GM18870 (cell line): ENCODE results near the gene CASP10.
"Not testable (repeated sequence)": the region's sequence is repeated elsewhere in the genome, so short reads cannot be mapped to it uniquely, and the experiment has no call there.

ENCODE experiments used
- ATAC-seq: cut with Tn5 transposase; IDR thresholded peaks from one replicate; pipeline ENCODE4 v1.9.1; 2021; ENCODE audit warnings: moderate library complexity; ENCODE audit not compliant: unreplicated experiment

CASP10 gene, protein sequence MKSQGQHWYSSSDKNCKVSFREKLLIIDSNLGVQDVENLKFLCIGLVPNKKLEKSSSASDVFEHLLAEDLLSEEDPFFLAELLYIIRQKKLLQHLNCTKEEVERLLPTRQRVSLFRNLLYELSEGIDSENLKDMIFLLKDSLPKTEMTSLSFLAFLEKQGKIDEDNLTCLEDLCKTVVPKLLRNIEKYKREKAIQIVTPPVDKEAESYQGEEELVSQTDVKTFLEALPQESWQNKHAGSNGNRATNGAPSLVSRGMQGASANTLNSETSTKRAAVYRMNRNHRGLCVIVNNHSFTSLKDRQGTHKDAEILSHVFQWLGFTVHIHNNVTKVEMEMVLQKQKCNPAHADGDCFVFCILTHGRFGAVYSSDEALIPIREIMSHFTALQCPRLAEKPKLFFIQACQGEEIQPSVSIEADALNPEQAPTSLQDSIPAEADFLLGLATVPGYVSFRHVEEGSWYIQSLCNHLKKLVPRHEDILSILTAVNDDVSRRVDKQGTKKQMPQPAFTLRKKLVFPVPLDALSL

DNA sequence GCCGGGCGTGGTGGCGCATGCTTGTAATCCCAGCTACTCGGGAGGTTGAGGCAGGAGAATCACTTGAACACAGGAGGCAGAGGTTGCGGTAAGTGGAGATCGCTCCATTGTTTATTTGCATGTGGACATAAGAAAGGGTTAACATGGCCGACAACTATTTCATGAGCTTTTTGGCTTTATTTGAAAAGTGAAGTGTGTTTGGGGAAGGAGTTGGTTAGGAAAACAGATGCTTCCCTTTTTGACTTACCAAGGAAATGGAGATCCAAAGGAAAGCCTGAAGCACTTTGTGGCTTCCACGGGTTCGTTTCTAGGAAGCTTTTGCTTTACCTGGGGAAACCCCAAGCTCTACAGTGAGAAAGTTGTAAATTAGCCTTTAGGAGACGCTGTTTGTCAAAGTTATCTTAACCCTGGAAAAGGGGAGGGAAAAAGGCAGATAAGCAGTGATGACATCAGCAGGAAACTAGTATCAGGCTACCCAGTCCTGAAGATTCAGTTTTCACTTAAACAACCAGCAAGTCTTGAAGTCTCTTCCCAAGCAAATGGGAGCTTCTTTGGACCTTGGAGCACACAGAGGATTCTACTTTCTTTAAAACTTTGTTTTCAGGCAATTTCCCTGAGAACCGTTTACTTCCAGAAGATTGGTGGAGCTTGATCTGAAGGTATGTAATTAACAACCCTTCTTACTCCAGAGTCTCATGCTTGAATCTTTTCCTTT, at the start of gene CASP10:
TSS of gene CASP10 (plus strand) at position 492 of the 715 bp plus-strand sequence. CDS start 2,637 bp downstream, outside the sequence.
- peak; percentile 79 for ATAC-seq

DNA sequence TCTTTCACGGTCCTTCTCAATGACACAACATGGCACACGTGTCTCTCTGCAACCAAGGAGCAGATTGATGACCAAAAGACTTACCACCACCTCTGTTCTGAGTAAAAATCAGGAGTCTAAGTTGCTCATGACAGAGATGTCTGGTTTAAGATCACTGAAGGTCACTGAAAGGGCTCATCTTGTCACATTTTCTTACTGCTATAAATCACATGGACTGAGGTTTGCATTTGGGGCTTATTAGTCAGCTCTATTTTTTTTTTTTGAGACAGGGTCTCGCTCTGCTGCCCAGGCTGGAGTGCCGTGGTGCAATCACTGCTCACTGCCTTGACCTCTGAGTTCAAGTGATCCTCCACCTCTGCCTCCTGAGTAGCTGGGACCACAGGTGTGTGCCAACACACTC, 47.6 kb upstream of the CASP10 start:
- no peak for ATAC-seq

DNA sequence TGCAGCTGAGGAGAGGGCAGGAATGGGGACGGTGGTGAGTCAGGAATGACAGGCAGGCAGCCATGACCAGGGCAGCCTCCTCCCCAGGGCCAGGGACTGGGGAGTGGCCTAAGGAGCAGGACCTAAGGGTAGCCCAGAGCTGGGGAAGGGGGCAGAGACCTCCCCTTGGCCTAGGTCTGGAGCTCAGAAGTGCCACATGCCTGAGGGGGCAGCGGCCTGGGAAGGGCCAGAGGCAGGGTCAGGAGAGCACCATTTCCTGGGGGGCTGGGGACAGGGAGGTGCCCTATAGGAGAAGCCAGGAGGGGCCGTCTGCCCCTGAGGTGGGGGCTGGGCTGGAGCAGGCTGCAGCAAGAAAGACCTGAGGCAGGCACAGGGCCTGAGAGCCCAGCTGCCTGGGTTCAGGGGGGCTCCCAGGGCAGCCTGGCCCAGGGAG, 46.0 kb upstream of the CASP10 start:
- no peak for ATAC-seq

DNA sequence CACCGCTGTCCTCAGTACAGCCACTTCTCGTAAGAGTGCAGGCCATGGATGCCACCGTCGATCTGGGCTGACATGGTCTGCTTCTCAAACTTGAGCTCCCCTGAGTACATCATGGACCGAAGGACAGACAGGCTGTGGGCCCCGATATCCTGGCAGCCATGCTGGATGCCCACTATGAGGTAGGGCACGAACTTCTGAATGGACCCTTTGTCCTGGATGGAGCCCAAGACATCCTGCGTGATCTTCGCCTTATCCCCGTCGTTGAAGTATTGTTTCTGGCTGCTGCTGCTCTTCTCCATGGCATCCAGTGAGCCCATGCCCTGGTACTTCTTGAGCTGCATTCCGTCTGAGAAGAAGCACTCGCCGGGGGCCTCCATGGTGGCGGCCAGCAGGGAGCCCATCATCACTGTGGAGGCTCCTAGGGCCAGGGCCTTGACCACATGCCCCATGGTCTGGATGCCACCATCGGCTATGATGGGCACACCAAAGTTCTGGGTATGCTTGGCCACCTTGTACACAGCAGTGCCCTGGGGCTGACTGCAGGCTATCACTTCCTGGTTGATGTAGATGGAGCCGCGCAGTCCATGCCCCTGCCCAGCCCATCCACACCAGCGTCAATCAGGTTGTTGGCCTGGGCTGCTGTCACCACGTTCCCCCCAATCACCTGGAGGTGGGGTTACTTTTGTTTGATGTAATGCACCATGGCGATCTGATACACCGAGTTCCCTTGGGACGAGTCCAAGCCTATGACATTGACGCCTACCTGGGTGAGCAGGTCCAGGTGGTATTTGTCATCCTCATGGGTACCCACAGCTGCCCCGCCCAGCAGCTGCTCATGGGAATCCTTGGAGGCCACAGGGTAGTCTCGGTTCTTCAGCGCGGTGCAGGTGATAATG, 45.2 kb upstream of the CASP10 start:
- ATAC-seq, result no peak

DNA sequence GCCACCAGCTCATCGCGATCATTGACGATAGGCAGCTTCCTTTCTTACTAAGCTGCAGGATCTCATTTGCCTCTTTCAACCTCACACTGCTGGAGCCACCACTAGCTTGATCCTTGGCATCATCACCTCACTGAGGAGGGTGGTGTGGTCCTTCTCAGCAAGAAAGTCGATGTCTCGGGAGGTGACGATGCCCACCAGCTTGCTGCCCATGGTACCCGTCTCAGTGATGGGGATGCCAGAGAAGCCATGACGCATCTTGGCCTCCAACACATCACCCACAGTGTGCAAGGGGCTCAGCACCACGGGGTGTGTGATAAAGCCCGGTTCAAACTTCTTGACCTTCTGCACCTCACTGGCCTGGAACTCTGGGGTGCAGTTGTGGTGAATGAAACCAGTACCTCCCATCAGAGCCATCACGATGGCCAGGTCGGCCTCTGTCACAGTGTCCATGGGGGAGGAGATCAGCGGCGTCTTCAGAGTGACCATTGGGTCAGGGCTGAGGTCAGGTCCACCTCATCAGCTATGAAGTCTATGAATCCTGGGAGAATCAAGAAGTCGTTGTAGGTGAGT, 44.5 kb upstream of the CASP10 start:
- ATAC-seq, result no peak

DNA sequence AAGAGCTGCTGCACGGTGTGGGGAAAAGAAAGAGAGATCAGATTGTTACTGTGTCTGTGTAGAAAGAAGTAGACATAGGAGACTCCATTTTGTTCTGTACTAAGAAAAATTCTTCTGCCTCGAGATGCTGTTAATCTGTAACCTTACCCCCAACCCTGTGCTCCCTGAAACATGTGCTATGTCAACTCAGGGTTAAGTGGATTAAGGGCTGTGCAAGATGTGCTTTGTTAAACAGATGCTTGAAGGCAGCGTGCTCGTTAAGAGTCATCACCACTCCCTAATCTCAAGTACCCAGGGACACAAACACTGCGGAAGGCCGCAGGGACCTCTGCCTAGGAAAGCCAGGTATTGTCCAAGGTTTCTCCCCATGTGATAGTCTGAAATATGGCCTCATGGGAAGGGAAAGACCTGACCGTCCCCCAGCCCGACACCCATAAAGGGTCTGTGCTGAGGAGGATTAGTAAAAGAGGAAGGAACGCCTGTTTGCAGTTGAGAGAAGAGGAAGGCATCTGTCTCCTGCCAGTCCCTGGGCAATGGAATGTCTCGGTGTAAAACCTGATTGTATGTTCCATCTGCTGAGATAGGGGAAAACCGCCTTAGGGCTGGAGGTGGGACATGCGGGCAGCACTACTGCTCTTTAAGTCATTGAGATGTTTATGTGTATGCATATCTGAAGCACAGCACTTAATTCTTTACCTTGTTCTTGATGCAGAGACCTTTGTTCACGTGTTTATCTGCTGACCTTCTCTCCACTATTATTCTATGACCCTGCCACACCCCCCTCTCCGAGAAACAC, 43.8 kb upstream of the CASP10 start:
- ATAC-seq, result not testable (repeated sequence)

DNA sequence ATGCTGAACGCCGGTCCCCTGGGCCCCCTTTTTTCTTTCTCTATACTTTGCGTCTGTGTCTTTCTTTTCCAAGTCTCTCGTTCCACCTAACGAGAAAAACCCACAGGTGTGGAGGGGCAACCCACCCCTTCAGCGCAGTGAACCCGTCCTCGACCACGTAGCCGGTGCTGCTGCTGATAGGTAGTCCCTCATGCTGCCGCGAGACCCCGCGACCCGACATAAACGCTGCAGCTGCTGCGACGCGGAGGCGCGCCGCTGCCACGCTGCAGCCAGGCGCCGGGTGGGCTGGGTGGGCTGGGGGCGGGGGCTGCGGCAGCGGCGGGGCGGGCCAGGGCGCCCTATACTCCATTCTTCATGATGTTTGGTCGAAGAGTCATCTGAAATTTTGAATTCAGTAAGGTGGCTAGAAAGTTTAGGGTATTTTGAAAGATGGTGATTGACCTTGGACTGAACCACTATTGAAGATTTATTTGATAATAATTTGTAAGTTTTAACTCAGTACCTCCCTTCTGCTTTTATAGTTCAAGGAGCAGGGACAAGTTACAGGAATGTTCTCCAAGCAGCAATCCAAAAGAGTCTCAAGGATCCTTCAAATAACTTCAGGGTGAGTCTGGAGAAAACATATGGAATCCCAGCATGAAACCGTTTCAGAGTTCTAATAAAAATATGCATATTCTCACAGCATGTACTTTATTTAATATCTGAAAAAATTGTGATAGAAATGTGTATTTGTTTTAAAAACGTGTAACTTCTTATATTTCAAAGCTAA, 42.9 kb upstream of the CASP10 start:
- no peak for ATAC-seq

DNA sequence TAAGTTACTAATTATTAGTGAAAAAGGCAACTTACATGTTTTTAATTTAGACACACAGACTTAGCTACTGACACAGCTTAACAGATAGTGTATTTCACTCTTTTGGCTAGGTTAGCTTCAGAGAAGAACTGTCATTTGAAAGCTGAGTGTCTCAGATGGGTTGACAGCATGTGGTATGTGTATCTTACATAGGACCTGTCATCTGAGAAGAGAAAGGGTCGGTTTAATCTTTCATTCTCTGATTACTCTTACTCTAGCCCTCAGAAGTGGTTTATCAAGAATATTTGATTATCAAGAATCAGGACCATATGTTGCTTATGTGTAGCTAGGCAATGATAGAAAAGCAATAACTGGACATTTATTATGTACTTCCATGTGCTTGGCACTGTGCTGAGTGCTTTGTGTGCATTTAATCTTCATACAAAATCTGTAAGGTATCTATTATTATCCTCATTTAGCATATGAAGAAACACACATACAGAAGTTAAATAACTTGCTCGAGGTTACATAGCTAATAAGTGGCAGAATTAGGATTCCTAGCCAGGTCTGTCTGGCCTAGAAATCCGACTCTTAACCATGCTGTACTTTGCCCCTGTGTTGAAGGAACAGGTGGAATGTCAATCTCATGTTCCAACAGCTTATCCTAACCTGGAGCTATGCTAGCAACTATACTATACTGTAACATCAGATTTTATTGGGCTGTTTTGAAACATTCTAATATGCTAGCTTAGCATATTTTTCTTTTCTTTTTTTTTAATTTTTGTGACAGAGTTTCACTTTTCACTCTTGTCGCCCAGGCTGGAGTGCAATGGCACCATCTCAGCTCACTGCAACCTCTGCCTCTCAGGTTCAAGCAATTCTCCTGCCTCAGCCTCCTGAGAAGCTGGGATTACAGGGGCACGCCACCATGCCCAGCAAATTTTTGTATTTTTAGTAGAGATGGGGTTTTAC, 38.6 kb upstream of the CASP10 start:
- no peak for ATAC-seq

DNA sequence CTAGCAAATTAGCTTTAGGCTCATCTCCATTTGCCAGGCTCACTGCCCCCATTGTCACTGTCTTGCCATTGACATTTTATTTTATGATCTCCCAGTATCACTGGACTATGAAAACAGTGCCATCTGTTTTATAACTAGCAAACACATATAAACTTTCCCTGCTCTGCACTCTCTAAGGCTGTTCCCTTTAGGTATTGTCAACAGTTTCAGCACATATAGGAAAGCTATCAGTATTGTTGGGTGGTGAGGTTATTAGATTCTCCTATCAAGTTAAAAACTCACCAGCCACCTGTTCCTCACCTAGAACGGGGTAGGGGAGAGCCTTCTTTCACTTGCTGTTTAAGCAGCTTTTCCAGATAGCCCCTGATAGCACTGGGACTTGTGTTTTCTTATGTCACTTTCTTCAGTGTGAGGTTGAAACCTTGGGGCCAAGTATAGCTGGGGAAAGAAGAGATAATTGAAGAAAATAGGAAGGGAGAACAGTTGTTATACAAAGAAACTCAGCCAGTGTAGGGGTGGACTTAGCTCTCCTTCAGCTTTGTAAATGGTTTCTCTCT, 34.4 kb upstream of the CASP10 start:
- no peak for ATAC-seq

DNA sequence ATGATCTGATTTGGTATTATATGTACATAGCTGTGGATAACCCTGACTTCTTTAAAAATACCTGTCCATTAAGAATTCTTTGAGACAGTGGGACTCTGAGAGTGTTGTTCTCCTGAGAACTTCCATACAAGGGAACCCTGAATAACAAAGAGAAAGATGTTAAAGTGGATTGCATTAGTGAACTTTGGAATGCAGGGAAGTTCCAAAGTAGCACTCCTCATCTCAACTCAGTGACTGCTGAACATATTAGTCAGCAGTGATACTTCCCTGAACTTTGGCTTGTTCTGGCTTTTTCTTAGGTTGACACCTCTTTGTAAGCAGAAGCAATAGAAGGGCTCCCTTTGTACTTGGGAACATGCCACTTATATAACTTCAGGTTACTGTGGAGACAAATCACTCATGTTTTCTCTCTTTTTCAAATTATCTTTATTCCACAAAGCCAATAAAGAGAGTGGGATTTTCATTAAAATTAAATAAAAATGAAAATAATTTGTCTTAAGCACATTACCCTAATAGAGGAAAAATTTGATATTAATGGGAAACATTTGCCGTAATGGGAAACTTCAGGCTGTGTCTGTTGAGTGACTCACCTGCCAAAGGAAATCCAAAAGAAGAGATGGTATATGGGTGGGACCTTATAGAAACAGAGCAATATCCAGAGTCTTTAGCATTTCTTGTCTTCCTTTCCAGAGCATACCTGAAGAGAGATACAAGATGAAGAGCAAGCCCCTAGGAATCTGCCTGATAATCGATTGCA, 33.7 kb upstream of the CASP10 start:
- ATAC-seq, result no peak

DNA sequence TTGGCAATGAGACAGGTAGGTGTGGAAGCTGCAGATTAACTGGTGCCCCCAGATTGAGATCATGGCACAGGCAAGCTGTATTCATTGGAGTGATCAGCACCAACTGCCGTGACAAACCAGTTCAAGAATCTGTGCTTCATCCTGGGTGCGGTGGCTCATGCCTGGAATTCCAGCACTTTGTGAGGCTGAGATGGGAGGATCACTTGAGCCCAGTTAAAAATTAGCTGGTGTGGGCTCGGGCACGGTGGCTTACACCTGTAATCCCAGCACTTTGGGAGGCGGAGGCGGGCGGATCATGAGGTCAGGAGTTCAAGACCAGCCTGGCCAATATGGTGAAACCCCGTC, 33.1 kb upstream of the CASP10 start:
- ATAC-seq, result not testable (repeated sequence)

DNA sequence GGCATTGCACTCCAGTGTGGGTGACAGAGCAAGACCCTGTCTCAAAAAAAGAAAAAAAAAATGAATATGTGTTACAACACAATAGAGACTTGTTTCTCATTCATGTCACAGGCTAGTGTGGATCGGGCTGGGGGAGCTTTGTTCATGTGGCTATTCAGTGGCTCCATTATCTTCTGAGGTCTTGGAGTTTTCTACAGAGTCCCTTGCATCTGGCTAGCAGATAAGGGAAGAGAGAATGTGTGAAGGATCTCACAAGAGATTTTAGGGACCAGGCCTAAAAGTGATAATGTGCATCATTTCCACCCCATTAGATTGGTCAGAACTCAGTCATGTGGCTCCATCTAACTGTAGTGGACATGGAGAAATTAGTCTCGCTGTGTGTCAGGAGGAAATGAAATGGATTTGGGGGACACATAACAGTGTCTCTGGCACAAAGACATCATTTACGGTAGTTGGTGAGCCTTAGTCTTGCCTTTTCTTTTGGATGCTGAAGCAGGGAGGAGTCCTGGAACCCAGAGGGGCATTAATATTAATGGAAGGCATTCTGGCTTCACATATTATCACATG, 32.4 kb upstream of the CASP10 start:
- ATAC-seq, result no peak

DNA sequence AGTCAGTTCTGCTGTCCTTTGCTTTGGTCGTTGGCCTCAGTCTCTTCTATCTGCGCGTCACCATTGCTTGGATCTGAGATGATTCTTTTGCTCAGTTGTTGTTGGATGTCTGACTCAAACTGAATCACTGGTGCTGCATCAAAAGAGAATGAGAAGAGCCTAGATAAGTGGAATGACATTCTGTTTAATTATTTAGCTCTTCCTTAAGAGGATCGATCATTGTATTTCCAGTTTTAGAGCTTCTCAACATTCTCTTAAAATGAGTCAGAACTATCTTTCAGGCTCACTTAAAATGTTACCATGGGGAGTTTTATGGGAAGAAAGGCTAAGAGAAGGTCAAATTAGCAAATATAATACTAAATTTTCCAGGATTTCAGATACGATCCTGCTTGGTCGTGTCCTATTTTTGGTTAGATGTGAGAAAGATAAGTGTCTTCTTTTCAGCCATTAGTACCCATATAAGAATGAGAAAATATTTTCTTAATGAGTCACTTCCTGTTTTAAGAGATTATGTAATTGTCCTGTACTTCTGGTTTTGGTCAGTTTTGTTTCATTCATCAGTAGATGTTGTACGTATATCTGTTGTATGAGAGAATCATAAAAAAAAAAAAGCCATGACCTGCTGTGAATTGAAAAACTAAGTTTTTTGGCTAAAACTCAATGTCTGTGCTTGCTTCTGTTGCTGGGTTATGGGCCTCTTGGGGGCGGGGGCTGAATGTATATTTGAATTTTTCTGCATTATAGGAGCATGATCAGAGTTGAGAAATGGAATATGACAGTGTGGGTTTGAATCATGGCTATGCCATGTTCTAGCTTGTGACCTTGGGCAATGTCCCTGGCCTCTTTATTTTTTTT, 31.6 kb upstream of the CASP10 start:
- ATAC-seq, result peak; percentile 88

DNA sequence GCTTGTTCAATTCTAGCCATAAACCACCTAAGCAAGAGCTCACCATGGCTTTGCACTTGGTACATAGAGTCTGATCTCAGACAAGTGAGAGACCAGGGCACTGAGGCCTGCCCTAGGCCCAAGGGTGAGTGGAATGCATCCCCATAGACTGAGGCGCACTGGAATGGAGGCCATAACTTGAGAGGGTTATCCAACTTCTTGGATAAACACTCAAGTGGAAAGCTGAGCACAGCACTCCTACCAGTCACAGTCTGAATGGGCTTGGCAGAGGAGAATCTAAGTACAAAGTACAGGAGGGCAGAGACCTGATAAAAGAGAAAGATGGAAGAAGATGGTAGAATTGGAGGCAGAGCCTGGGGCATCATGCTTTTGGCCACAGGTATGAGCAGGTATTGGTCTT, 30.4 kb upstream of the CASP10 start:
- no peak for ATAC-seq

DNA sequence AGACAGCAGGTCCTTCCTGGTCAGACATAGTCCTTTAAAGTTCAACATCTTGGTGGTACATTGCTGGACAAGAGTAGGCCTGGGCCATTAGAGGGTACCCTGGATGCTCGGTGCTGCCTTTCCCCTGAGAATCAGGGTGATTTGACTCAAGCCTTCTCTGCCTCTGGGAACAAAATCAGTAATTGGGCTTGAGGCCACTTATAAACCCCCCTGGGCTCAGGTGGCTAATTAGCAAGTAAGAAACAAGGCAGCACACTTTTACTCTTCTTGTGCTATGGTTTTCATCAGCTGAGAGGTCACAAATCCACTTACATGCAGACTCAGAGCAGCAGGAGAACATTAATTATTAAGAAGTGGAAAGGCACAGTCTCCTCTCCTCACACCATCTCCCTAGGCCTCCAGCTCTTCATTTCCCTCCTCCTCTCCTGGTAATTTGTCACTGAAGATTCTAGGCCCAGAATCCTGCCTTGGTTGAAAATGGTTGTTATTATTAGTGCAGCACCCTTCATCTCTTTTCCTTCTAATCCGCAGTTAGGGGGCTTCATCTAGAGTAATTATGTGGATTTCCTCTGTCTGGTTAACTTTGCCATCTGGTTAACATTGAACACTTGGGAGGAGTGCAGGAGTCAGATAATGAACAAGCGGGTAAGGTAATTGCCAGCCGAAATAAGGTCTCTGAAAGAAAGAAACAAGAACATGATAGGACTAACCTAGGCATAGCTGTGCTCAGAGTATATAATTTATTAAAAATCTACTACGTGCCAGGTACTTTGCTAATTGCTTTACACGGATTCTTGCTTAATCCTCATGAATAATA, 29.7 kb upstream of the CASP10 start:
- no peak for ATAC-seq
